SHP77 (cell line): ENCODE results near the gene TDRD12.

Source experiments
- DNase-seq, 2 experiments: peaks; one replicate each; lab custom pipeline; 2025; lab: John Stamatoyannopoulos, UW

TDRD12 gene

GRCh38 chr19:32809754-32810153, 90.2 kb downstream of the TDRD12 start:
- DNase-seq = no peak

- DNase-seq = no peak
Measured at GRCh38 chr19:32810452-32810851, 90.9 kb downstream of the TDRD12 start.

GRCh38 chr19:32811151-32811550, 91.6 kb downstream of the TDRD12 start:
- DNase-seq = no peak

GRCh38 chr19:32812036-32812435, 92.5 kb downstream of the TDRD12 start:
- no peak for DNase-seq

GRCh38 chr19:32812571-32812970, 93.0 kb downstream of the TDRD12 start:
- no peak for DNase-seq

GRCh38 chr19:32813862-32814425, 94.4 kb downstream of the TDRD12 start:
- no peak for DNase-seq

- DNase-seq = no peak
Measured at GRCh38 chr19:32814624-32815023, 95.1 kb downstream of the TDRD12 start.

- DNase-seq = no peak
Measured at GRCh38 chr19:32816555-32817099, 97.1 kb downstream of the TDRD12 start.

GRCh38 chr19:32817569-32818476, 98.3 kb downstream of the TDRD12 start:
- no peak for DNase-seq

GRCh38 chr19:32818536-32818935, 99.0 kb downstream of the TDRD12 start:
- DNase-seq = no peak

- no peak for DNase-seq
Measured at GRCh38 chr19:32819419-32820400, 100.1 kb downstream of the TDRD12 start.

GRCh38 chr19:32822916-32823746, 103.6 kb downstream of the TDRD12 start:
- DNase-seq = no peak

GRCh38 chr19:32823747-32824102, 104.2 kb downstream of the TDRD12 start:
- no peak for DNase-seq

GRCh38 chr19:32824191-32824751, 104.7 kb downstream of the TDRD12 start:
- DNase-seq = no peak

- no peak for DNase-seq
Measured at GRCh38 chr19:32824916-32825608, 105.5 kb downstream of the TDRD12 start.

GRCh38 chr19:32828139-32828538, 108.6 kb downstream of the TDRD12 start:
- no peak for DNase-seq

GRCh38 chr19:32828643-32829344, 109.2 kb downstream of the TDRD12 start:
- peak; percentile 19 to 52 for DNase-seq

- no peak for DNase-seq
Measured at GRCh38 chr19:32829345-32829896, 109.9 kb downstream of the TDRD12 start.
